Esophagus (tissue), 2 donors: Measurements from ENCODE around the gene UFC1. TPM values are rescaled to one million over a fixed set of nuclear protein-coding genes. Genes with fewer than 3 reads are reported as not detected.
A peak's percentile ranks its signal among the peaks of the same experiment; 100 is the strongest.

Experiments used
- H3K27ac ChIP-seq, 2 donors: one replicate each; pipeline ENCODE4 v1.5.1; 2013; ENCODE audit warnings: low read depth in 2 of 2, mild to moderate bottlenecking in 2 of 2, inconsistent platforms in 1 of 2, low read length in 1 of 2, moderate library complexity in 1 of 2
- H3K27me3 ChIP-seq, 2 donors: one replicate each; pipeline ENCODE4 v1.6.1; 2013; ENCODE audit warnings: low read length in 2 of 2, control low read depth in 1 of 2, mild to moderate bottlenecking in 1 of 2; ENCODE audit not compliant: insufficient read depth in 2 of 2, control insufficient read depth in 1 of 2
- H3K36me3 ChIP-seq, 2 donors: one replicate each; pipeline ENCODE4 v1.6.1; 2013; ENCODE audit warnings: low read length in 1 of 2; ENCODE audit not compliant: control insufficient read depth in 2 of 2, insufficient read depth in 2 of 2
- H3K4me1 ChIP-seq, 2 donors: one replicate each; pipeline ENCODE4 v1.6.1; 2013; ENCODE audit warnings: low read length in 1 of 2; ENCODE audit not compliant: control insufficient read depth in 2 of 2, insufficient read depth in 2 of 2
- H3K4me3 ChIP-seq, 2 donors: one replicate each; pipeline ENCODE4 v1.5.1; 2013; ENCODE audit warnings: low read length in 2 of 2, mild to moderate bottlenecking in 2 of 2, low read depth in 1 of 2, moderate library complexity in 1 of 2
- H3K9me3 ChIP-seq, 2 donors: one replicate each; pipeline ENCODE4 v1.6.1; 2013; ENCODE audit warnings: mild to moderate bottlenecking in 2 of 2, low read depth in 1 of 2, low read length in 1 of 2, moderate library complexity in 1 of 2; ENCODE audit not compliant: control insufficient read depth in 2 of 2, insufficient read depth in 1 of 2
- WGBS, 2 donors: extraction: QIAGEN DNeasy Blood & Tissue Kit; methylation state at CpG; one replicate each; pipeline ENCODE4 v1.1.7; 2013; 5-methylcytosine and 5-hydroxymethylcytosine counted together
- polyA plus RNA-seq, 2 donors: library from polyadenylated mRNA; stranded (reverse); fragments of 200-250 nt; gene quantifications; one replicate each; pipeline ENCODE4 v1.2.3, GENCODE V29; 2013
- donor health status: healthy with polysubstance abuse.
- donor health status: Bipolar disorder and iron deficiency.

Gene UFC1
- polyA plus RNA-seq, 2 donors = 94.3 to 132 TPM

GRCh38 chr1:161132410-161133219, 21.2 kb upstream of the UFC1 start, which contains the start of gene DEDD:
DEDD (minus strand) TSS chr1:161132667; CDS start chr1:161124462, 8,205 bp downstream.
- peaks cover 0 to 2% of the 10 kb centered on the region in 2 donors for H3K4me1 ChIP-seq
- no peaks in the 10 kb centered on the region for H3K9me3 ChIP-seq
- no peaks in the 10 kb centered on the region for H3K27me3 ChIP-seq
- H3K36me3 ChIP-seq = peaks cover 0 to 6% of the 10 kb centered on the region in 2 donors
- H3K4me3 ChIP-seq = peak within 1 kb of the TSS; percentile 81 to 89
- 1% methylated on average over 56 to 68 of the region's 68 CpGs for WGBS, 2 donors
- peak within 1 kb of the TSS; percentile 91 to 99 for H3K27ac ChIP-seq

- Histone ChIP-seq H3K36me3 (peaks cover 0 to 4% of the 10 kb centered on the region in 2 donors), H3K9me3 (no peaks in the 10 kb centered on the region), H3K27ac (peak overlapping the region; percentile 91 to 99), H3K27me3 (no peaks in the 10 kb centered on the region), H3K4me3 (peak overlapping the region; percentile 81 to 89), H3K4me1 (peaks cover 0 to 2% of the 10 kb centered on the region in 2 donors)
- WGBS, 2 donors = 4% methylated on average over 11 of the region's 11 CpGs
Observed at GRCh38 chr1:161133220-161133740, 20.5 kb upstream of the UFC1 start.

GRCh38 chr1:161137881-161138280, 15.9 kb upstream of the UFC1 start:
- H3K9me3 ChIP-seq = no peaks in the 10 kb centered on the region
- no peaks in the 10 kb centered on the region for H3K4me1 ChIP-seq
- H3K36me3 ChIP-seq = no peaks in the 10 kb centered on the region
- H3K27ac ChIP-seq = no peak overlapping the region
- no peak overlapping the region for H3K4me3 ChIP-seq
- 77 to 81% methylated on average over 3 of the region's 3 CpGs for WGBS, 2 donors
- no peaks in the 10 kb centered on the region for H3K27me3 ChIP-seq

- WGBS, 2 donors = 88 to 90% methylated on average over 1 of the region's 1 CpG
- Histone ChIP-seq H3K36me3 (no peaks in the 10 kb centered on the region), H3K27ac (no peak overlapping the region), H3K4me3 (no peak overlapping the region), H3K27me3 (no peaks in the 10 kb centered on the region), H3K9me3 (no peaks in the 10 kb centered on the region), H3K4me1 (no peaks in the 10 kb centered on the region)
Observed at GRCh38 chr1:161138431-161138830, 15.3 kb upstream of the UFC1 start.

GRCh38 chr1:161139766-161140165, 14.0 kb upstream of the UFC1 start:
- no peaks in the 10 kb centered on the region for H3K27me3 ChIP-seq
- no peak overlapping the region for H3K4me3 ChIP-seq
- no peaks in the 10 kb centered on the region for H3K36me3 ChIP-seq
- no peaks in the 10 kb centered on the region for H3K9me3 ChIP-seq
- no peaks in the 10 kb centered on the region for H3K4me1 ChIP-seq
- 19 to 42% methylated on average over 1 of the region's 1 CpG for WGBS, 2 donors
- H3K27ac ChIP-seq = no peak overlapping the region

- no peak overlapping the region for H3K4me3 ChIP-seq
- no peaks in the 10 kb centered on the region for H3K27me3 ChIP-seq
- 93 to 96% methylated on average over 29 of the region's 29 CpGs for WGBS, 2 donors
- H3K36me3 ChIP-seq = no peaks in the 10 kb centered on the region
- no peak overlapping the region for H3K27ac ChIP-seq
- no peaks in the 10 kb centered on the region for H3K4me1 ChIP-seq
- no peaks in the 10 kb centered on the region for H3K9me3 ChIP-seq
Observed at GRCh38 chr1:161140755-161141400, 12.9 kb upstream of the UFC1 start.

GRCh38 chr1:161145832-161146231, 7.9 kb upstream of the UFC1 start:
- H3K27ac ChIP-seq = no peak overlapping the region
- WGBS, 2 donors = 83 to 85% methylated on average over 3 of the region's 3 CpGs
- no peaks in the 10 kb centered on the region for H3K4me1 ChIP-seq
- no peaks in the 10 kb centered on the region for H3K36me3 ChIP-seq
- no peaks in the 10 kb centered on the region for H3K27me3 ChIP-seq
- H3K9me3 ChIP-seq = no peaks in the 10 kb centered on the region
- no peak overlapping the region for H3K4me3 ChIP-seq

- peak overlapping the region; percentile 15 to 98 for H3K27ac ChIP-seq
- no peaks in the 10 kb centered on the region for H3K27me3 ChIP-seq
- H3K4me1 ChIP-seq = no peaks in the 10 kb centered on the region
- no peaks in the 10 kb centered on the region for H3K36me3 ChIP-seq
- WGBS, 2 donors = 23% methylated on average over 9 of the region's 9 CpGs
- H3K9me3 ChIP-seq = no peaks in the 10 kb centered on the region
- peak overlapping the region in 1 of 2 donors; percentile 96 for H3K4me3 ChIP-seq
Observed at GRCh38 chr1:161153176-161153575, 602 bp upstream of the UFC1 start.

GRCh38 chr1:161157867-161158266, 4.1 kb downstream of the UFC1 start:
- no peak overlapping the region for H3K27ac ChIP-seq
- no peaks in the 10 kb centered on the region for H3K9me3 ChIP-seq
- 94 to 100% methylated on average over 1 of the region's 1 CpG for WGBS, 2 donors
- H3K4me3 ChIP-seq = no peak overlapping the region
- H3K4me1 ChIP-seq = peaks cover 4 to 17% of the 10 kb centered on the region in 2 donors
- H3K27me3 ChIP-seq = no peaks in the 10 kb centered on the region
- peaks cover 0 to 18% of the 10 kb centered on the region in 2 donors for H3K36me3 ChIP-seq
